ENCODE data around the gene SHC2. TPM values are rescaled to one million over a fixed set of nuclear protein-coding genes. Genes with fewer than 3 reads are reported as not detected.
A peak's percentile ranks its signal among the peaks of the same experiment; 100 is the strongest.

Gene SHC2
- total RNA-seq, 1 experiment from 2014 or later: 16.6 TPM

DNA sequence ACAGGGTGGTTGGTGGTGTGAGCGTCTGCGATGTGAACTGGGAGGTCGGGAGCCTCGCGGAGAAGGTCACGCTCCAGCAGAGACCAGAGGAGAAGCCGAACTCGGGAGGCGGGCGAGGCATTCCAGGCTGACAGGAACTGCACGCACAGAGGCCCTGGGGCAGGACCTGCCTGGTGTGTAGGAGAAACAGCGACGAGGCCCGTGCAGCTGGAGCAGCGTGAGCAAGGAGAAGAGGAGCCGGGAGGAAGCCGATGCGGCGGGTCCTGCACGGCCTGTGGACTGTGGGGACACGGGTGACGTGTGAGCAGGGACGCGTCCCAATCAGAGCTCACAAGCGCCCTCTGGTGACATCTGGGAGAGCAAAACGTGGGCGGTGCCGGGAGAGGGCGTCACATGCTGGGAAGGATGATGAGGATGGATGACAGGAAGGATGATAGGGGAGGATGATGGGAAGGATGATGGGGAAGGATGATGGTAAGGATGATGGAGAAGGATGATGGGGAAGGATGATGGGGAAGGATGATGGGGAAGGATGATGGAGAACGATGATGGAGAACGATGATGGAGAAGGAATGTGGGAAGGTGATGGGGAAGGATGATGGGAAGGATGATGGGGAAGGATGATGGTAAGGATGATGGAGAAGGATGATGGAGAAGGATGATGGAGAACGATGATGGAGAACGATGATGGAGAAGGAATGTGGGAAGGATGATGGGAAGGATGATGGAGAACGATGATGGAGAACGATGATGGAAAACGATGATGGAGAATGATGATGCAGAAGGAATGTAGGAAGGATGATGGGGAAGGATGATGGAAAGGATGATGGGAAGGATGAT, 19.4 kb upstream of the SHC2 start:
- Histone ChIP-seq H3K56ac (ENCODE audit: insufficient read length, low read depth, low read length) (no peak overlapping the region), H2BK20ac (ENCODE audit: low read depth, low read length, poor library complexity, severe bottlenecking) (no peak overlapping the region), H3K79me1 (ENCODE audit: insufficient read depth, low read depth, low read length, poor library complexity, severe bottlenecking) (no peaks in the 10 kb centered on the region), H3K27ac (ENCODE audit: insufficient read length, low read depth, low read length) (no peak overlapping the region), H2BK120ac (ENCODE audit: low read depth, low read length, poor library complexity, severe bottlenecking) (no peak overlapping the region), H3K23ac (ENCODE audit: insufficient read length, low read depth, low read length) (no peak overlapping the region), H2BK15ac (ENCODE audit: low read depth, low read length) (no peak overlapping the region), H3K79me2 (ENCODE audit: insufficient read depth, low read length) (no peaks in the 10 kb centered on the region), H3K27me3 (ENCODE audit: insufficient read depth, low read length) (no peaks in the 10 kb centered on the region), H2AK5ac (ENCODE audit: insufficient read length, low read length) (no peak overlapping the region), H4K8ac (replicated peaks; ENCODE audit: insufficient read length, low read depth, low read length) (no peak overlapping the region), H3K4ac (ENCODE audit: low read depth, low read length) (no peak overlapping the region), H3T11ph (ENCODE audit: low read length) (no peak overlapping the region), H3K9me3 (ENCODE audit: control insufficient read depth, low read depth, low read length) (no peaks in the 10 kb centered on the region), H3K9ac (ENCODE audit: extremely low read depth, insufficient read length, low read length) (no peak overlapping the region), H2AFZ (ENCODE audit: low read length) (no peak overlapping the region), H3K4me1 (ENCODE audit: insufficient read depth, low read length) (no peaks in the 10 kb centered on the region), H3K18ac (ENCODE audit: insufficient read length, low read depth, low read length) (no peak overlapping the region), H3K14ac (ENCODE audit: insufficient read depth, low read length) (no peak overlapping the region), H4K91ac (ENCODE audit: insufficient read length, low read depth, low read length) (no peak overlapping the region), H4K20me1 (ENCODE audit: control insufficient read depth, insufficient read depth, insufficient read length) (peaks cover 3% of the 10 kb centered on the region), H2BK12ac (ENCODE audit: insufficient read length, low read depth, low read length) (no peak overlapping the region), H4K5ac (ENCODE audit: insufficient read length, low read depth, low read length) (no peak overlapping the region), H3K4me2 (ENCODE audit: insufficient read depth, insufficient read length, low read length) (no peak overlapping the region), H3K23me2 (ENCODE audit: insufficient read length, low read depth, low read length, poor library complexity, severe bottlenecking) (no peaks in the 10 kb centered on the region), H2BK5ac (ENCODE audit: insufficient read length, low read length) (no peak overlapping the region)
- Mint-ChIP-seq H3K9me3 (peaks cover 16 to 24% of the 10 kb centered on the region in 2 experiments), H3K4me3 (peak overlapping the region; percentile 12 to 40; a peak in 3 of 5 replicates), H3K27ac (peak overlapping the region in 1 of 3 experiments; percentile 27; a peak in 1 of 7 replicates), H3K36me3 (ENCODE audit: insufficient read depth in 1 of 3, low read depth in 3 of 3) (peaks cover 2 to 10% (median 5%) of the 10 kb centered on the region in 3 experiments; a peak in 5 of 7 replicates), H3K27me3 (ENCODE audit: low read depth) (peaks cover 29% of the 10 kb centered on the region), H3K4me1 (peaks cover 14 to 21% of the 10 kb centered on the region in 2 experiments)
- TF ChIP-seq, protein P1, sequence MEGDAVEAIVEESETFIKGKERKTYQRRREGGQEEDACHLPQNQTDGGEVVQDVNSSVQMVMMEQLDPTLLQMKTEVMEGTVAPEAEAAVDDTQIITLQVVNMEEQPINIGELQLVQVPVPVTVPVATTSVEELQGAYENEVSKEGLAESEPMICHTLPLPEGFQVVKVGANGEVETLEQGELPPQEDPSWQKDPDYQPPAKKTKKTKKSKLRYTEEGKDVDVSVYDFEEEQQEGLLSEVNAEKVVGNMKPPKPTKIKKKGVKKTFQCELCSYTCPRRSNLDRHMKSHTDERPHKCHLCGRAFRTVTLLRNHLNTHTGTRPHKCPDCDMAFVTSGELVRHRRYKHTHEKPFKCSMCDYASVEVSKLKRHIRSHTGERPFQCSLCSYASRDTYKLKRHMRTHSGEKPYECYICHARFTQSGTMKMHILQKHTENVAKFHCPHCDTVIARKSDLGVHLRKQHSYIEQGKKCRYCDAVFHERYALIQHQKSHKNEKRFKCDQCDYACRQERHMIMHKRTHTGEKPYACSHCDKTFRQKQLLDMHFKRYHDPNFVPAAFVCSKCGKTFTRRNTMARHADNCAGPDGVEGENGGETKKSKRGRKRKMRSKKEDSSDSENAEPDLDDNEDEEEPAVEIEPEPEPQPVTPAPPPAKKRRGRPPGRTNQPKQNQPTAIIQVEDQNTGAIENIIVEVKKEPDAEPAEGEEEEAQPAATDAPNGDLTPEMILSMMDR (conservative IDR thresholded peaks at IDR 0.05): peak; percentile 78
- DNase-seq: peak; percentile 82
- WGBS (ENCODE audit: extremely low coverage, insufficient read length, low lambda C conversion rate): 100% methylated on average over 7 of the region's 36 CpGs
